GM13976 (cell line): ENCODE measurements around the gene OMD.

Experiments
- DNase-seq: peaks from one replicate; pipeline ENCODE4 v3.0.0; 2012; ENCODE audit warnings: low spot score
- CTCF ChIP-seq: IDR thresholded peaks from 2 replicates; pipeline ENCODE4 v1.5.1; 2012; ENCODE audit warnings: borderline replicate concordance, mild to moderate bottlenecking; ENCODE audit not compliant: insufficient read depth; ENCODE audit errors: extremely low read depth, missing control alignments, control extremely low read depth
- in situ Hi-C: fragments of 300-500 bp; cut with MboI; formaldehyde crosslinking; loops from one replicate; pipeline ENCODE4 v1.12.0; 2022; ENCODE audit warnings: low sequenced_read_pairs, mixed read lengths, inconsistent platforms; ENCODE audit not compliant: unreplicated experiment

Gene OMD

GRCh38 chr9:92424340-92424739, at the start of gene OMD:
Gene OMD, minus strand, starts transcription at chr9:92424471. Its CDS starts 6,913 bp downstream, at chr9:92417558.
- no peak for DNase-seq
- in situ Hi-C loops = no loop called here
- TF ChIP-seq CTCF = no peak

- DNase-seq = no peak
- no peak for TF ChIP-seq CTCF
- in situ Hi-C loops = no loop called here
These were observed 43.9 kb upstream of the OMD start for GRCh38 chr9:92468206-92468605.

GRCh38 chr9:92467511-92467910, 43.2 kb upstream of the OMD start:
- no peak for TF ChIP-seq CTCF
- in situ Hi-C loops = no loop called here

GRCh38 chr9:92467041-92467440, 42.8 kb upstream of the OMD start:
- no peak for DNase-seq
- in situ Hi-C loops = no loop called here
- no peak for TF ChIP-seq CTCF

More at GRCh38 chr9:92467511-92467910, 43.2 kb upstream of the OMD start:
- no peak for DNase-seq

GRCh38 chr9:92463984-92464383, 39.7 kb upstream of the OMD start:
- in situ Hi-C loops = no loop called here
- no peak for DNase-seq
- TF ChIP-seq CTCF = no peak

GRCh38 chr9:92463387-92463786, 39.1 kb upstream of the OMD start:
- in situ Hi-C loops = no loop called here
- TF ChIP-seq CTCF = no peak
- no peak for DNase-seq

GRCh38 chr9:92457576-92457975, 33.3 kb upstream of the OMD start:
- no peak for DNase-seq
- no peak for TF ChIP-seq CTCF
- in situ Hi-C loops = no loop called here
